IMR-90 (cell line): ENCODE results near the gene HCRTR1. TPM values are rescaled to one million over a fixed set of nuclear protein-coding genes. Genes with fewer than 3 reads are reported as not detected.

Experiments
- ATAC-seq: fragments of 200-7000 bp; cut with Tn5 transposase; 2 replicates; pipeline ENCODE4 v1.9.1; 2020; ENCODE audit warnings: low read depth, mild to moderate bottlenecking, moderate library complexity
- BruUV-seq: library from RNA; stranded (reverse); fragments of 400-500 nt; replicated peaks from 2 replicates; lab custom pipeline; 2021; lab: Mats Ljungman, UMichigan
- CTCF ChIA-PET: fragments of 300-600 bp; formaldehyde crosslinking; extraction: SDS; loops from one replicate; lab custom pipeline; 2021; ENCODE audit warnings: antibody characterized with exemption; lab: Yijun Ruan, JAX
- POLR2A ChIA-PET: fragments of 300-600 bp; sonication (Branson Sonifier 250); formaldehyde crosslinking; loops from one replicate; lab custom pipeline; 2022; ENCODE audit warnings: antibody characterized with exemption; ENCODE audit not compliant: unreplicated experiment; lab: Charles Lee
- DNase-seq: peaks from one replicate; pipeline ENCODE4 v3.0.0; 2013
- H2AFZ ChIP-seq: replicated peaks from 2 replicates; pipeline ENCODE3; 2013; ENCODE audit warnings: low read length, mild to moderate bottlenecking; ENCODE audit not compliant: poor library complexity
- H2AK5ac ChIP-seq: 2 replicates; pipeline ENCODE4 v1.6.1; 2013; ENCODE audit warnings: low read depth, low read length, inconsistent platforms
- H2AK9ac ChIP-seq: replicated peaks from 2 replicates; pipeline ENCODE3; 2013; ENCODE audit warnings: mild to moderate bottlenecking, low read depth, low read length, moderate library complexity; ENCODE audit not compliant: poor library complexity
- H2BK120ac ChIP-seq: 2 replicates; pipeline ENCODE4 v1.6.1; 2013; ENCODE audit warnings: low read depth, low read length, inconsistent platforms
- H2BK15ac ChIP-seq: 3 replicates; pipeline ENCODE4 v1.6.1; 2013; ENCODE audit warnings: low read depth, low read length, inconsistent platforms
- H2BK20ac ChIP-seq: 2 replicates; pipeline ENCODE4 v1.6.1; 2013; ENCODE audit warnings: low read depth, mild to moderate bottlenecking, inconsistent platforms, low read length, moderate library complexity
- H2BK5ac ChIP-seq: 2 replicates; pipeline ENCODE4 v1.6.1; 2013; ENCODE audit warnings: mild to moderate bottlenecking, low read depth, low read length, inconsistent platforms; ENCODE audit not compliant: poor library complexity, severe bottlenecking
- H3K14ac ChIP-seq: replicated peaks from 2 replicates; pipeline ENCODE4 v1.6.1; 2013; ENCODE audit warnings: low read depth, low read length, inconsistent platforms
- H3K18ac ChIP-seq: 2 replicates; pipeline ENCODE4 v1.6.1; 2013; ENCODE audit warnings: low read depth, low read length, control low read depth
- H3K23ac ChIP-seq: 2 replicates; pipeline ENCODE4 v1.6.1; 2013; ENCODE audit warnings: low read depth, low read length, inconsistent platforms
- H3K27ac ChIP-seq: 2 replicates; pipeline ENCODE4 v1.5.1; 2013; ENCODE audit warnings: mild to moderate bottlenecking, control low read depth, low read length; ENCODE audit not compliant: insufficient read depth
- H3K27me3 ChIP-seq: 2 replicates; pipeline ENCODE4 v1.6.1; 2013; ENCODE audit warnings: low read length; ENCODE audit not compliant: control insufficient read depth, insufficient read depth
- H3K36me3 ChIP-seq: 2 replicates; pipeline ENCODE4 v1.6.1; 2013; ENCODE audit warnings: low read length, mixed read lengths; ENCODE audit not compliant: control insufficient read depth, insufficient read depth
- H3K4ac ChIP-seq: 2 replicates; pipeline ENCODE4 v1.6.1; 2013; ENCODE audit warnings: low read depth, low read length, inconsistent platforms
- H3K4me1 ChIP-seq: 2 replicates; pipeline ENCODE4 v1.6.1; 2013; ENCODE audit warnings: low read length, mixed read lengths; ENCODE audit not compliant: control insufficient read depth, insufficient read depth
- H3K4me2 ChIP-seq: 2 replicates; pipeline ENCODE4 v1.6.1; 2013; ENCODE audit warnings: low read depth, mild to moderate bottlenecking, control low read depth, low read length, moderate library complexity
- H3K4me3 ChIP-seq: 2 replicates; pipeline ENCODE4 v1.5.1; 2013; ENCODE audit warnings: low read depth, mild to moderate bottlenecking, control low read depth, low read length, moderate library complexity; ENCODE audit not compliant: insufficient read depth
- H3K56ac ChIP-seq: 2 replicates; pipeline ENCODE4 v1.6.1; 2013; ENCODE audit warnings: low read length, inconsistent platforms; ENCODE audit not compliant: insufficient read depth; ENCODE audit errors: extremely low read depth
- H3K79me1 ChIP-seq, 2 experiments: 2 replicates each; pipeline ENCODE4 v1.6.1; 2013; ENCODE audit warnings: low read length in 2 of 2, inconsistent platforms in 1 of 2, low read depth in 1 of 2
- H3K9ac ChIP-seq: 2 replicates; pipeline ENCODE4 v1.6.1; 2013; ENCODE audit warnings: low read depth, low read length, control low read depth
- H3K9me1 ChIP-seq: 2 replicates; pipeline ENCODE4 v1.6.1; 2013; ENCODE audit warnings: low read length, inconsistent platforms; ENCODE audit not compliant: insufficient read depth
- H3K9me3 ChIP-seq: 2 replicates; pipeline ENCODE4 v1.6.1; 2013; ENCODE audit warnings: low read length; ENCODE audit not compliant: control insufficient read depth, insufficient read depth
- H4K20me1 ChIP-seq: 2 replicates; pipeline ENCODE4 v1.6.1; 2013; ENCODE audit warnings: low read length, inconsistent platforms; ENCODE audit not compliant: insufficient read depth
- H4K5ac ChIP-seq: 2 replicates; pipeline ENCODE4 v1.6.1; 2013; ENCODE audit warnings: mild to moderate bottlenecking, low read depth, low read length, control low read depth
- H4K8ac ChIP-seq, 2 experiments: 2 replicates each; pipeline ENCODE4 v1.6.1; 2013; ENCODE audit warnings: low read depth in 2 of 2, low read length in 2 of 2, control low read depth in 1 of 2, inconsistent platforms in 1 of 2
- H4K91ac ChIP-seq: 2 replicates; pipeline ENCODE4 v1.6.1; 2013; ENCODE audit warnings: low read depth, low read length, inconsistent platforms; ENCODE audit not compliant: insufficient read depth
- CEBPB ChIP-seq: IDR thresholded peaks from 2 replicates; pipeline ENCODE4 v1.6.1; 2012; ENCODE audit warnings: low read depth, low read length, improper control_type of control experiment
- CHD1 ChIP-seq: IDR thresholded peaks from 2 replicates; pipeline ENCODE4 v1.6.1; 2012; ENCODE audit warnings: low read depth, low read length, improper control_type of control experiment
- FOS ChIP-seq: fragments of 150-350 bp; IDR thresholded peaks from 2 replicates; pipeline ENCODE4 v1.6.1; 2016; ENCODE audit warnings: low read depth, low read length
- MAFK ChIP-seq: IDR thresholded peaks from 2 replicates; pipeline ENCODE4 v1.6.1; 2012; ENCODE audit warnings: low read depth, low read length, improper control_type of control experiment
- MAZ ChIP-seq: IDR thresholded peaks from 2 replicates; pipeline ENCODE4 v1.6.1; 2012; ENCODE audit warnings: low read depth, mild to moderate bottlenecking, low read length, improper control_type of control experiment, moderate library complexity, borderline replicate concordance
- MXI1 ChIP-seq: IDR thresholded peaks from 2 replicates; pipeline ENCODE4 v1.6.1; 2012; ENCODE audit warnings: low read depth, mild to moderate bottlenecking, low read length, moderate library complexity, borderline replicate concordance
- NFE2L2 ChIP-seq: fragments of 150-350 bp; IDR thresholded peaks from 2 replicates; pipeline ENCODE4 v1.6.1; 2016; ENCODE audit warnings: low read depth, mild to moderate bottlenecking, low read length
- POLR2A ChIP-seq: IDR thresholded peaks from 2 replicates; pipeline ENCODE4 v1.6.1; 2012; ENCODE audit warnings: mild to moderate bottlenecking, low read depth, low read length
- RAD21 ChIP-seq: IDR thresholded peaks from 2 replicates; pipeline ENCODE4 v1.6.1; 2012; ENCODE audit warnings: low read length, improper control_type of control experiment
- RCOR1 ChIP-seq: IDR thresholded peaks from 2 replicates; pipeline ENCODE4 v1.6.1; 2012; ENCODE audit warnings: mild to moderate bottlenecking, low read length, improper control_type of control experiment; ENCODE audit not compliant: insufficient replicate concordance
- RFX5 ChIP-seq: IDR thresholded peaks from 2 replicates; pipeline ENCODE4 v1.8.0; 2012; ENCODE audit warnings: low read depth, mild to moderate bottlenecking, low read length, moderate library complexity
- SMC3 ChIP-seq: fragments of 150-350 bp; IDR thresholded peaks from 2 replicates; pipeline ENCODE4 v1.6.1; 2016; ENCODE audit warnings: low read depth, mild to moderate bottlenecking, antibody characterized with exemption, low read length, moderate library complexity
- WGBS, 2 experiments: methylation state at CpG; one replicate each; pipeline versions ENCODE4 v1.1.5 to v1.1.7; 2013; ENCODE audit warnings: missing lambda C conversion rate in 2 of 2; ENCODE audit not compliant: insufficient read length in 1 of 2; ENCODE audit errors: extremely low coverage in 2 of 2; 5-methylcytosine and 5-hydroxymethylcytosine counted together
- dilution Hi-C: fragments of 300-500 bp; cut with HindIII; formaldehyde crosslinking; loops from one replicate; pipeline ENCODE4 v1.14.3; 2018; ENCODE audit warnings: low sequenced_read_pairs; ENCODE audit not compliant: unreplicated experiment
- in situ Hi-C: fragments of 300-500 bp; cut with MboI; formaldehyde crosslinking; loops from 3 replicates; pipeline ENCODE4 v1.14.3; 2019; ENCODE audit warnings: low sequenced_read_pairs, inconsistent platforms, mixed read lengths
- intact Hi-C: fragments of 100-400 bp; cut with micrococcal nuclease; formaldehyde crosslinking; loops from 2 replicates; pipeline ENCODE4 v1.10.0; 2022
- polyA plus RNA-seq, 3 experiments: library from polyadenylated mRNA; depleted of rRNA; stranded (reverse); fragments of >200 nt; gene quantifications; 2 replicates each; pipeline ENCODE4 v1.2.3, GENCODE V29; 2012; ENCODE audit warnings: low replicate concordance in 1 of 3
- total RNA-seq: library from RNA; depleted of rRNA; stranded (reverse); fragments of >200 nt; gene quantifications from 2 replicates; pipeline ENCODE4 v1.2.3, GENCODE V29; 2012
- TF ChIP-seq, protein P1 (sequence below): conservative IDR thresholded peaks from 2 replicates; pipeline ENCODE4 v1.5.1; 2012; ENCODE audit warnings: mild to moderate bottlenecking, low read depth, low read length, improper control_type of control experiment
- TF ChIP-seq, protein P2 (sequence below): fragments of 150-350 bp; IDR thresholded peaks from 2 replicates; pipeline ENCODE4 v1.6.1; 2017; ENCODE audit warnings: mild to moderate bottlenecking, antibody characterized with exemption, low read length, low read depth
- TF ChIP-seq, protein P3 (sequence below): fragments of 150-350 bp; IDR thresholded peaks from 2 replicates; pipeline ENCODE4 v1.6.1; 2016; ENCODE audit warnings: low read depth, mild to moderate bottlenecking, low read length, moderate library complexity, borderline replicate concordance

Gene HCRTR1
- total and polyA plus RNA-seq, 2 of the 4 experiments (the other 2 are of a cell fraction), result not detected

DNA sequence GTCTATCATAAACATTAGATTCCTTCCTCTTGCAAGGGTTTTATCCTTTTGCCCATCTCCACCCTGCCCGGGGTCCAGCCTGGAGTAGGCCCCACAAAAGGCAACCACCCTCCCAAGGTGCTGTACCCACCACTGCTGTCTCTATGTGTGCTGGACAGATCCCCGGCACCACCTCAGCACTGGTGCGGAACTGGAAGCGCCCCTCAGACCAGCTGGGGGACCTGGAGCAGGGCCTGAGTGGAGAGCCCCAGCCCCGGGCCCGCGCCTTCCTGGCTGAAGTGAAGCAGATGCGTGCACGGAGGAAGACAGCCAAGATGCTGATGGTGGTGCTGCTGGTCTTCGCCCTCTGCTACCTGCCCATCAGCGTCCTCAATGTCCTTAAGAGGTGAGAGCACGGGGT lies 5.9 kb downstream of the HCRTR1 start (continued):
- TF ChIP-seq NFE2L2 (no peak), MXI1 (no peak), FOS (no peak), CHD1 (no peak)

DNA sequence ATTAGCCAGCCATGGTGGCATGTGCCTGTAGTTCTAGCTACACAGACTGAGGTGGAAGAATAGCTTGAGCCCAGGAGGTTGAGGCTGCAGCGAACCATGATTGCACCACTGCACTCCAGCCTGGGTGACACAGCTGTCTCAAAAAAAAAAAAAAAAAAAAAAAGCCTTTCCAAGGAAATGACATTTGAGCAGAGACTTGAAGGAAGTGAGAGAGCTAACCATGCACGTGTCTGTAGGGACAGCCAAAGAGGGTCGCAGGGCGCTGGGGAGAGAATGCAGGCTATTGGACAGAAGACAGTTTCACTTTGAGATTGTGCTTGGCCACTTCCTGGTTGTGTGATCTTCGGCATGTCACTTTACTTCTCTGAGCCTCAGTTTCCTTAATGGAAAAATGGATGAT lies 6.8 kb downstream of the HCRTR1 start:
- H4K8ac ChIP-seq, result no peak overlapping the region
- no peaks in the 10 kb centered on the region for H3K79me1 ChIP-seq
- WGBS, 2 experiments, result 73% methylated on average over 4 of the region's 5 CpGs; no CpG with 5 or more reads in 1 of the 2 experiments
- peaks cover 8% of the 10 kb centered on the region for H3K4me1 ChIP-seq
- H3K4me3 ChIP-seq, result no peak overlapping the region
- H3K23ac ChIP-seq, result no peak overlapping the region
- dilution Hi-C loops, result no loop called here
- H3K27me3 ChIP-seq, result no peaks in the 10 kb centered on the region; the same call in 1 of the 2 replicates
- ChIA-PET CTCF (no interaction called here), POLR2A (no interaction called here)
- no peaks in the 10 kb centered on the region for H3K9me3 ChIP-seq
- no peak overlapping the region for H3K9ac ChIP-seq
- H2BK20ac ChIP-seq, result no peak overlapping the region
- no peak overlapping the region for H2AK9ac ChIP-seq
- no peak overlapping the region for H3K27ac ChIP-seq
- no peak for ATAC-seq
- 0 out of 2 replicates have a peak, but pooled peaks cover 10% of the 10 kb centered on the region for H4K20me1 ChIP-seq
- H3K4me2 ChIP-seq, result no peak overlapping the region
- no peak overlapping the region for H3K18ac ChIP-seq
- peaks cover 7% of the 10 kb centered on the region; the same call in 1 of the 2 replicates for H3K36me3 ChIP-seq
- H4K5ac ChIP-seq, result no peak overlapping the region
- no peak overlapping the region for H2AFZ ChIP-seq
- no peak overlapping the region for H4K91ac ChIP-seq
- no peak overlapping the region for H3K56ac ChIP-seq
- no peak overlapping the region for H3K14ac ChIP-seq
- BruUV-seq, result no TSS peak
- DNase-seq, result no peak
- no peak overlapping the region for H3K4ac ChIP-seq
- no peak overlapping the region for H2AK5ac ChIP-seq
- no peak overlapping the region for H2BK15ac ChIP-seq
- no peak overlapping the region for H2BK120ac ChIP-seq
- in situ Hi-C loops, result no loop called here
- H3K9me1 ChIP-seq, result 0 out of 2 replicates have a peak, but pooled peaks cover 9% of the 10 kb centered on the region
- intact Hi-C loops, result no loop called here
- H2BK5ac ChIP-seq, result no peak overlapping the region
- no peak for TF ChIP-seq RCOR1
- TF ChIP-seq MAZ, result no peak
- TF ChIP-seq CEBPB, result no peak
- TF ChIP-seq, protein P1, sequence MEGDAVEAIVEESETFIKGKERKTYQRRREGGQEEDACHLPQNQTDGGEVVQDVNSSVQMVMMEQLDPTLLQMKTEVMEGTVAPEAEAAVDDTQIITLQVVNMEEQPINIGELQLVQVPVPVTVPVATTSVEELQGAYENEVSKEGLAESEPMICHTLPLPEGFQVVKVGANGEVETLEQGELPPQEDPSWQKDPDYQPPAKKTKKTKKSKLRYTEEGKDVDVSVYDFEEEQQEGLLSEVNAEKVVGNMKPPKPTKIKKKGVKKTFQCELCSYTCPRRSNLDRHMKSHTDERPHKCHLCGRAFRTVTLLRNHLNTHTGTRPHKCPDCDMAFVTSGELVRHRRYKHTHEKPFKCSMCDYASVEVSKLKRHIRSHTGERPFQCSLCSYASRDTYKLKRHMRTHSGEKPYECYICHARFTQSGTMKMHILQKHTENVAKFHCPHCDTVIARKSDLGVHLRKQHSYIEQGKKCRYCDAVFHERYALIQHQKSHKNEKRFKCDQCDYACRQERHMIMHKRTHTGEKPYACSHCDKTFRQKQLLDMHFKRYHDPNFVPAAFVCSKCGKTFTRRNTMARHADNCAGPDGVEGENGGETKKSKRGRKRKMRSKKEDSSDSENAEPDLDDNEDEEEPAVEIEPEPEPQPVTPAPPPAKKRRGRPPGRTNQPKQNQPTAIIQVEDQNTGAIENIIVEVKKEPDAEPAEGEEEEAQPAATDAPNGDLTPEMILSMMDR, result no peak
- TF ChIP-seq, protein P2, sequence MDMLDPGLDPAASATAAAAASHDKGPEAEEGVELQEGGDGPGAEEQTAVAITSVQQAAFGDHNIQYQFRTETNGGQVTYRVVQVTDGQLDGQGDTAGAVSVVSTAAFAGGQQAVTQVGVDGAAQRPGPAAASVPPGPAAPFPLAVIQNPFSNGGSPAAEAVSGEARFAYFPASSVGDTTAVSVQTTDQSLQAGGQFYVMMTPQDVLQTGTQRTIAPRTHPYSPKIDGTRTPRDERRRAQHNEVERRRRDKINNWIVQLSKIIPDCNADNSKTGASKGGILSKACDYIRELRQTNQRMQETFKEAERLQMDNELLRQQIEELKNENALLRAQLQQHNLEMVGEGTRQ, result no peak
- TF ChIP-seq RAD21, result no peak
- TF ChIP-seq MAFK, result no peak
- no peak for TF ChIP-seq POLR2A
- no peak for TF ChIP-seq MXI1
- no peak for TF ChIP-seq NFE2L2
- TF ChIP-seq SMC3, result no peak
- TF ChIP-seq RFX5, result no peak
- TF ChIP-seq, protein P3, sequence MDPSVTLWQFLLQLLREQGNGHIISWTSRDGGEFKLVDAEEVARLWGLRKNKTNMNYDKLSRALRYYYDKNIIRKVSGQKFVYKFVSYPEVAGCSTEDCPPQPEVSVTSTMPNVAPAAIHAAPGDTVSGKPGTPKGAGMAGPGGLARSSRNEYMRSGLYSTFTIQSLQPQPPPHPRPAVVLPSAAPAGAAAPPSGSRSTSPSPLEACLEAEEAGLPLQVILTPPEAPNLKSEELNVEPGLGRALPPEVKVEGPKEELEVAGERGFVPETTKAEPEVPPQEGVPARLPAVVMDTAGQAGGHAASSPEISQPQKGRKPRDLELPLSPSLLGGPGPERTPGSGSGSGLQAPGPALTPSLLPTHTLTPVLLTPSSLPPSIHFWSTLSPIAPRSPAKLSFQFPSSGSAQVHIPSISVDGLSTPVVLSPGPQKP, result no peak
